HepG2 (cell line): ENCODE results near the gene ZKSCAN3. TPM values are rescaled to one million over a fixed set of nuclear protein-coding genes. Genes with fewer than 3 reads are reported as not detected.

Source experiments
- ATAC-seq: fragments of 200-7000 bp; cut with Tn5 transposase; 3 replicates; pipeline ENCODE4 v1.9.1; 2020; ENCODE audit warnings: mild to moderate bottlenecking, moderate library complexity
- BruUV-seq: library from RNA; stranded (reverse); fragments of 400-500 nt; replicated peaks from 2 replicates; lab custom pipeline; 2021; lab: Mats Ljungman, UMichigan
- CTCF ChIA-PET: fragments of 300-600 bp; formaldehyde crosslinking; extraction: SDS; loops from one replicate; lab custom pipeline; 2021; ENCODE audit warnings: low total read pairs, inconsistent platforms, low intra/inter-chr PET ratio; lab: Yijun Ruan, JAX
- POLR2A ChIA-PET: fragments of 350-600 bp; sonication (Branson Sonifier 250); formaldehyde crosslinking; loops from one replicate; lab custom pipeline; 2020; ENCODE audit warnings: antibody characterized with exemption, inconsistent platforms; lab: Yijun Ruan, JAX
- DNase-seq: peaks from one replicate; pipeline ENCODE4 v3.0.0-alpha.2; 2015; ENCODE audit warnings: low spot score
- FAIRE-seq: peaks from 3 replicates; lab custom pipeline; 2011; peaks lifted over from hg19 to GRCh38; lab: Jason Lieb, UNC
- H2AFZ ChIP-seq: one replicate; pipeline ENCODE4 v1.6.1; 2011; ENCODE audit warnings: low read length, inconsistent platforms
- H3K27ac ChIP-seq: fragments of 300-600 bp; 3 replicates; pipeline ENCODE4 v1.8.0; 2011; ENCODE audit warnings: mixed run types, mild to moderate bottlenecking, mixed read lengths, low read length, inconsistent platforms; ENCODE audit not compliant: insufficient read depth; ENCODE audit errors: extremely low read length
- H3K27me3 ChIP-seq, 2 experiments: fragments of 200-600 bp in 1 of 2; 2 replicates in 1 of 2; 3 replicates in 1 of 2; pipeline versions ENCODE4 v1.6.0 to v1.8.0; 2011; ENCODE audit warnings: low read length in 2 of 2, mild to moderate bottlenecking in 2 of 2, moderate library complexity in 2 of 2, inconsistent platforms in 1 of 2; ENCODE audit not compliant: insufficient read depth in 2 of 2, control insufficient read depth in 1 of 2
- H3K36me3 ChIP-seq, 2 experiments: fragments of 200-600 bp in 1 of 2; replicated peaks in 1 of 2; 2 replicates in 1 of 2; 3 replicates in 1 of 2; pipeline versions ENCODE4 v1.5.1 to v1.8.0; 2011; ENCODE audit warnings: low read length in 2 of 2, inconsistent platforms in 1 of 2; ENCODE audit not compliant: insufficient read depth in 2 of 2, control insufficient read depth in 1 of 2
- H3K4me1 ChIP-seq: 2 replicates; pipeline ENCODE4 v1.5.1; 2012; ENCODE audit warnings: low read length, inconsistent platforms; ENCODE audit not compliant: insufficient read depth
- H3K4me2 ChIP-seq: 2 replicates; pipeline ENCODE4 v1.6.0; 2011; ENCODE audit warnings: low read depth, low read length, inconsistent platforms
- H3K4me3 ChIP-seq, 3 experiments: fragments of 200-600 bp in 1 of 3; sonication (generic), shearing (Covaris generic) in 1 of 3; replicated peaks in 1 of 3; 2 replicates each; pipeline ENCODE4 v1.5.1; 2011 to 2016; ENCODE audit warnings: low read length in 3 of 3, inconsistent platforms in 2 of 3, low read depth in 2 of 3, mild to moderate bottlenecking in 2 of 3, control low read depth in 1 of 3, mixed read lengths in 1 of 3; ENCODE audit not compliant: insufficient read depth in 1 of 3
- H3K79me2 ChIP-seq: one replicate; pipeline ENCODE4 v1.6.1; 2011; ENCODE audit warnings: low read length, inconsistent platforms; ENCODE audit not compliant: insufficient read depth
- H3K9ac ChIP-seq: 2 replicates; pipeline ENCODE4 v1.6.0; 2011; ENCODE audit warnings: mild to moderate bottlenecking, low read depth, low read length, inconsistent platforms; ENCODE audit not compliant: insufficient read depth
- H3K9me3 ChIP-seq: 2 replicates; pipeline ENCODE4 v1.5.1; 2012; ENCODE audit warnings: mild to moderate bottlenecking, low read length
- H4K20me1 ChIP-seq: 2 replicates; pipeline ENCODE4 v1.6.0; 2011; ENCODE audit warnings: inconsistent platforms, mild to moderate bottlenecking, low read length, moderate library complexity; ENCODE audit not compliant: insufficient read depth
- FUBP1 ChIP-seq: sonication (generic); formaldehyde crosslinking; IDR thresholded peaks from 2 replicates; pipeline ENCODE4 v1.5.1; 2020; ENCODE audit warnings: missing genetic modification reagents, mild to moderate bottlenecking, borderline replicate concordance
- HNRNPUL1 ChIP-seq: fragments of 200-400 bp; formaldehyde crosslinking; IDR thresholded peaks from 2 replicates; pipeline ENCODE4 v1.6.1; 2017; ENCODE audit warnings: low read depth, mild to moderate bottlenecking, low read length, moderate library complexity
- KAT7 ChIP-seq: IDR thresholded peaks from 2 replicates; pipeline ENCODE4 v1.6.1; 2018; ENCODE audit warnings: borderline replicate concordance, missing compliant biosample characterization
- SOX6 ChIP-seq, 2 experiments: fragments of 450-650 bp in 1 of 2; sonication (generic) in 1 of 2; formaldehyde crosslinking in 1 of 2; IDR thresholded peaks; 2 replicates each; pipeline versions ENCODE4 v1.4.0 to v1.6.1; 2017 to 2020; ENCODE audit warnings: antibody characterized with exemption in 1 of 2, mild to moderate bottlenecking in 1 of 2, missing genetic modification reagents in 1 of 2
- ZNF367 ChIP-seq: sonication (generic); formaldehyde crosslinking; IDR thresholded peaks from 2 replicates; pipeline ENCODE4 v1.4.0; 2020; ENCODE audit warnings: missing genetic modification reagents, borderline replicate concordance
- WGBS: methylation state at CpG from one replicate; pipeline ENCODE4 v1.1.6; 2017; ENCODE audit warnings: low lambda C conversion rate; 5-methylcytosine and 5-hydroxymethylcytosine counted together
- in situ Hi-C: cut with HindIII; loops from 2 replicates; pipeline ENCODE4 v1.10.0; 2017; ENCODE audit warnings: low pct_unique_long_range_greater_than_20kb; ENCODE audit not compliant: extremely low pct_ligation_motif_present
- intact Hi-C: fragments of 100-400 bp; cut with micrococcal nuclease; formaldehyde crosslinking; loops from one replicate; pipeline ENCODE4 v1.10.0; 2022; ENCODE audit not compliant: unreplicated experiment
- polyA plus RNA-seq, 8 experiments: library from polyadenylated mRNA; depleted of rRNA in 3 of 8; stranded (reverse) in 7 of 8; unstranded in 1 of 8; fragments of >200 nt; fragmentation: Illumina TruSeq in 4 of 8; extraction: Trizol in 4 of 8; gene quantifications; 2 replicates each; pipeline versions ENCODE4 v1.2.1 to v1.2.3, GENCODE V29; 2011 to 2016; ENCODE audit warnings: low read depth in 4 of 8, missing spikeins in 1 of 8, mixed read lengths in 1 of 8; ENCODE audit not compliant: insufficient read depth in 1 of 8
- total RNA-seq, 5 experiments: library from RNA; depleted of rRNA; stranded (reverse); fragments of >200 nt; fragmentation: Illumina TruSeq; extraction: Trizol; gene quantifications; 2 replicates each; pipeline ENCODE4 v1.2.3, GENCODE V29; 2016; ENCODE audit warnings: low read depth in 1 of 5

Gene ZKSCAN3
- total and polyA plus RNA-seq, 2 of the 13 experiments (the other 11 are each of a cell fraction or from before 2014, with no cell fraction given) = 3.3 to 7.4 TPM

- no peak overlapping the region for H2AFZ ChIP-seq
- 89% methylated on average over 9 of the region's 9 CpGs for WGBS
- H3K4me3 ChIP-seq = no peak overlapping the region
- H3K4me1 ChIP-seq = no peaks in the 10 kb centered on the region
- no TSS peak for BruUV-seq
- no peaks in the 10 kb centered on the region for H4K20me1 ChIP-seq
- H3K27ac ChIP-seq = no peak overlapping the region
- in situ Hi-C loops (no loop called here), intact Hi-C loops (no loop called here)
- ChIA-PET POLR2A (interaction anchor here (1.7 kb wide), 1 partner anchor 12 kb away, joined by 6 read pairs; no protein-coding TSS in a partner anchor), CTCF (no interaction called here)
- H3K27me3 ChIP-seq = no peaks in the 10 kb centered on the region
- FAIRE-seq (no peak), DNase-seq (no peak), ATAC-seq (no peak; the same call in 2 of the 3 replicates)
- no peak overlapping the region for H3K4me2 ChIP-seq
- no peak overlapping the region for H3K9ac ChIP-seq
- no peaks in the 10 kb centered on the region for H3K79me2 ChIP-seq
- H3K36me3 ChIP-seq = no peaks in the 10 kb centered on the region
- TF ChIP-seq FUBP1 = no peak
- no peak for TF ChIP-seq HNRNPUL1
- TF ChIP-seq SOX6 (IDR thresholded peaks at IDR 0.05) = no peak
- TF ChIP-seq SOX6 (CRISPR knock-in tag; IDR thresholded peaks at IDR 0.05) = no peak
- no peak for TF ChIP-seq KAT7
- no peak for TF ChIP-seq ZNF367 (CRISPR knock-in tag)
- no peaks in the 10 kb centered on the region for H3K9me3 ChIP-seq
These were observed 22.1 kb downstream of the ZKSCAN3 start for GRCh38 chr6:28371706-28372451.
